Activated CD4-positive, alpha-beta T cell treated with anti-CD3 and anti-CD28 coated beads, Interleukin-2, amount 10 ng/mL, durations not matched to agents 24 days and 14 days (primary cell): ENCODE measurements around the gene LILRA6. TPM values are rescaled to one million over a fixed set of nuclear protein-coding genes. Genes with fewer than 3 reads are reported as not detected.
"Not testable (repeated sequence)": the region's sequence is repeated elsewhere in the genome, so short reads cannot be mapped to it uniquely, and the experiment has no call there.

Experiments used
- DNase-seq: peaks from one replicate; pipeline ENCODE4 v3.0.0; 2022
- H3K27ac Mint-ChIP-seq: one replicate; pipeline ENCODE4 v1.8.0; 2022; ENCODE audit warnings: mild to moderate bottlenecking, mixed read lengths
- H3K27me3 Mint-ChIP-seq: one replicate; pipeline ENCODE4 v1.8.0; 2022; ENCODE audit warnings: mixed read lengths
- H3K36me3 Mint-ChIP-seq: one replicate; pipeline ENCODE4 v1.8.0; 2022; ENCODE audit warnings: low read depth, mild to moderate bottlenecking, mixed read lengths
- H3K4me1 Mint-ChIP-seq: one replicate; pipeline ENCODE4 v1.8.0; 2021; ENCODE audit warnings: mixed read lengths
- H3K4me3 Mint-ChIP-seq: one replicate; pipeline ENCODE4 v1.8.0; 2022; ENCODE audit warnings: mild to moderate bottlenecking, moderate library complexity, mixed read lengths
- H3K9me3 Mint-ChIP-seq: one replicate; pipeline ENCODE4 v1.8.0; 2021; ENCODE audit warnings: mixed read lengths
- intact Hi-C: fragments of 100-400 bp; cut with micrococcal nuclease; formaldehyde crosslinking; loops from one replicate; pipeline ENCODE4 v1.15.1; 2023
- total RNA-seq: library from RNA; stranded (reverse); gene quantifications from 2 replicates; pipeline ENCODE4 v1.2.3, GENCODE V29; 2022

LILRA6 gene
- total RNA-seq, 1 donor from 2014 or later, result 0.09 TPM

- Mint-ChIP-seq H3K27ac (peak overlapping the region; percentile 74), H3K4me3 (peak overlapping the region; percentile 95), H3K9me3 (no peaks in the 10 kb centered on the region), H3K36me3 (peaks cover 75% of the 10 kb centered on the region), H3K27me3 (no peaks in the 10 kb centered on the region), H3K4me1 (peaks cover 67% of the 10 kb centered on the region)
- DNase-seq, result no peak
- intact Hi-C loops, result loop anchor here (10.0 kb wide), 2 partner anchors 242 to 1052 kb away; partner anchors contain the start of genes LENG8 and PPP6R1
These were observed 39.4 kb downstream of the LILRA6 start for GRCh38 chr19:54203151-54203611.

- Mint-ChIP-seq H3K27me3 (no peaks in the 10 kb centered on the region), H3K4me1 (peaks cover 55% of the 10 kb centered on the region), H3K9me3 (no peaks in the 10 kb centered on the region), H3K27ac (peak overlapping the region; percentile 99), H3K4me3 (peak overlapping the region; percentile 95), H3K36me3 (peaks cover 65% of the 10 kb centered on the region)
- intact Hi-C loops, result loop anchor here (1.0 to 10.0 kb wide), 3 partner anchors 65 to 1053 kb away; partner anchors contain the start of genes CNOT3, LENG8 and PPP6R1
- DNase-seq, result no peak
These were observed 40.6 kb downstream of the LILRA6 start for GRCh38 chr19:54201980-54202379.

GRCh38 chr19:54201172-54201701 is 41.4 kb downstream of the LILRA6 start:
- Mint-ChIP-seq H3K4me1 (peaks cover 48% of the 10 kb centered on the region), H3K36me3 (peaks cover 57% of the 10 kb centered on the region), H3K27me3 (no peaks in the 10 kb centered on the region), H3K9me3 (no peaks in the 10 kb centered on the region), H3K4me3 (peak overlapping the region; percentile 95), H3K27ac (peak overlapping the region; percentile 99)
- DNase-seq, result no peak
- intact Hi-C loops, result loop anchor here (1.0 to 10.0 kb wide), 3 partner anchors 64 to 1054 kb away; partner anchors contain the start of genes CNOT3, LENG8 and PPP6R1

GRCh38 chr19:54199401-54199800 is 43.2 kb downstream of the LILRA6 start:
- no peaks in the 10 kb centered on the region for H3K27me3 Mint-ChIP-seq
- intact Hi-C loops, result no loop called here
- no peak for DNase-seq
- H3K36me3 Mint-ChIP-seq, result peaks cover 45% of the 10 kb centered on the region
- H3K4me3 Mint-ChIP-seq, result peak overlapping the region; percentile 80
- peak overlapping the region; percentile 78 for H3K27ac Mint-ChIP-seq
- peaks cover 38% of the 10 kb centered on the region for H3K4me1 Mint-ChIP-seq
- no peaks in the 10 kb centered on the region for H3K9me3 Mint-ChIP-seq

GRCh38 chr19:54197121-54197520 is 45.5 kb downstream of the LILRA6 start:
- intact Hi-C loops, result no loop called here
- no peaks in the 10 kb centered on the region for H3K9me3 Mint-ChIP-seq
- H3K4me3 Mint-ChIP-seq, result no peak overlapping the region
- no peak overlapping the region for H3K27ac Mint-ChIP-seq
- no peaks in the 10 kb centered on the region for H3K27me3 Mint-ChIP-seq
- H3K4me1 Mint-ChIP-seq, result peaks cover 26% of the 10 kb centered on the region
- H3K36me3 Mint-ChIP-seq, result peaks cover 29% of the 10 kb centered on the region
- DNase-seq, result no peak

GRCh38 chr19:54196536-54196935 is 46.1 kb downstream of the LILRA6 start:
- H3K4me1 Mint-ChIP-seq, result peaks cover 26% of the 10 kb centered on the region
- H3K27me3 Mint-ChIP-seq, result no peaks in the 10 kb centered on the region
- no peaks in the 10 kb centered on the region for H3K9me3 Mint-ChIP-seq
- H3K27ac Mint-ChIP-seq, result no peak overlapping the region
- intact Hi-C loops, result no loop called here
- H3K36me3 Mint-ChIP-seq, result peaks cover 25% of the 10 kb centered on the region
- no peak for DNase-seq
- H3K4me3 Mint-ChIP-seq, result no peak overlapping the region

- peaks cover 16% of the 10 kb centered on the region for H3K36me3 Mint-ChIP-seq
These were observed 48.1 kb downstream of the LILRA6 start for GRCh38 chr19:54194463-54194862.

GRCh38 chr19:54193011-54193410 is 49.6 kb downstream of the LILRA6 start:
- Mint-ChIP-seq H3K9me3 (no peaks in the 10 kb centered on the region), H3K4me3 (peak overlapping the region; percentile 53), H3K4me1 (peaks cover 18% of the 10 kb centered on the region), H3K36me3 (peaks cover 18% of the 10 kb centered on the region), H3K27me3 (no peaks in the 10 kb centered on the region), H3K27ac (no peak overlapping the region)
- intact Hi-C loops, result loop anchor here (5.0 kb wide), 1 partner anchor 269 kb away; the partner anchor contains the start of gene LENG9
- DNase-seq, result no peak

More at GRCh38 chr19:54194463-54194862, 48.1 kb downstream of the LILRA6 start:
- H3K27me3 Mint-ChIP-seq, H3K9me3 Mint-ChIP-seq, DNase-seq, H3K27ac Mint-ChIP-seq, H3K4me3 Mint-ChIP-seq: not testable (repeated sequence)
- peaks cover 17% of the 10 kb centered on the region for H3K4me1 Mint-ChIP-seq
- intact Hi-C loops, result loop anchor here (5.0 kb wide), 1 partner anchor 268 kb away; the partner anchor contains the start of gene LENG9

GRCh38 chr19:54191811-54192453 is 50.7 kb downstream of the LILRA6 start:
- H3K4me1 Mint-ChIP-seq, result peaks cover 27% of the 10 kb centered on the region
- H3K27ac Mint-ChIP-seq, result peak overlapping the region; percentile 80
- no peaks in the 10 kb centered on the region for H3K9me3 Mint-ChIP-seq
- H3K36me3 Mint-ChIP-seq, result peaks cover 26% of the 10 kb centered on the region
- intact Hi-C loops, result loop anchor here (5.0 kb wide), 1 partner anchor 270 kb away; the partner anchor contains the start of gene LENG9
- no peaks in the 10 kb centered on the region for H3K27me3 Mint-ChIP-seq
- DNase-seq, result no peak
- peak overlapping the region; percentile 85 for H3K4me3 Mint-ChIP-seq

GRCh38 chr19:54191011-54191810 is 51.4 kb downstream of the LILRA6 start, which contains the start of gene TSEN34:
TSEN34 (plus strand) TSS chr19:54191308; CDS start chr19:54191365, 57 bp downstream.
- H3K27ac Mint-ChIP-seq, result peak within 1 kb of the TSS; percentile 98
- peak; percentile 96 for DNase-seq
- H3K4me1 Mint-ChIP-seq, result peaks cover 31% of the 10 kb centered on the region
- no peaks in the 10 kb centered on the region for H3K9me3 Mint-ChIP-seq
- intact Hi-C loops, result loop anchor here (5.0 kb wide), 1 partner anchor 271 kb away; the partner anchor contains the start of gene LENG9
- H3K27me3 Mint-ChIP-seq, result no peaks in the 10 kb centered on the region
- H3K36me3 Mint-ChIP-seq, result peaks cover 33% of the 10 kb centered on the region
- peak within 1 kb of the TSS; percentile 85 for H3K4me3 Mint-ChIP-seq

GRCh38 chr19:54190503-54191010 is 52.0 kb downstream of the LILRA6 start:
- peak overlapping the region; percentile 85 for H3K4me3 Mint-ChIP-seq
- H3K4me1 Mint-ChIP-seq, result peaks cover 30% of the 10 kb centered on the region
- intact Hi-C loops, result loop anchor here (1.0 to 5.0 kb wide), 4 partner anchors 10 to 272 kb away; partner anchors contain the start of genes CNOT3, LENG1, LENG9 and RPS9
- H3K27ac Mint-ChIP-seq, result peak overlapping the region; percentile 98
- H3K36me3 Mint-ChIP-seq, result peaks cover 35% of the 10 kb centered on the region
- peak; percentile 100 for DNase-seq
- no peaks in the 10 kb centered on the region for H3K9me3 Mint-ChIP-seq
- H3K27me3 Mint-ChIP-seq, result no peaks in the 10 kb centered on the region

GRCh38 chr19:54189735-54190502 is 52.7 kb downstream of the LILRA6 start:
- peaks cover 35% of the 10 kb centered on the region for H3K36me3 Mint-ChIP-seq
- peak; percentile 100 for DNase-seq

More at GRCh38 chr19:54189735-54190502, 52.7 kb downstream of the LILRA6 start:
- intact Hi-C loops, result loop anchor here (1.0 to 5.0 kb wide), 4 partner anchors 10 to 272 kb away; partner anchors contain the start of genes CNOT3, LENG1, LENG9 and RPS9
- Mint-ChIP-seq H3K27me3 (no peaks in the 10 kb centered on the region), H3K4me3 (peak overlapping the region; percentile 85), H3K4me1 (peaks cover 28% of the 10 kb centered on the region), H3K27ac (peak overlapping the region; percentile 98), H3K9me3 (no peaks in the 10 kb centered on the region)
